KMS-11 (cell line): ENCODE results near the gene FAM107A.

Source experiments
- H2AFZ ChIP-seq: fragments of 200-600 bp; sonication (generic); 2 replicates; pipeline ENCODE4 v1.6.1; 2016; ENCODE audit warnings: antibody characterized with exemption, mixed run types, low read depth
- H3K27ac ChIP-seq: fragments of 200-600 bp; sonication (generic); 2 replicates; pipeline ENCODE4 v1.6.1; 2016; ENCODE audit warnings: mild to moderate bottlenecking, mixed run types
- H3K27me3 ChIP-seq: fragments of 200-600 bp; sonication (generic); 2 replicates; pipeline ENCODE4 v1.6.1; 2017; ENCODE audit warnings: mild to moderate bottlenecking, low read depth, mixed run types, moderate library complexity; ENCODE audit not compliant: insufficient read depth
- H3K36me3 ChIP-seq: fragments of 200-600 bp; sonication (generic); 2 replicates; pipeline ENCODE4 v1.6.1; 2017; ENCODE audit warnings: mild to moderate bottlenecking, mixed run types; ENCODE audit not compliant: insufficient read depth
- H3K4me1 ChIP-seq: fragments of 200-600 bp; sonication (generic); 2 replicates; pipeline ENCODE4 v1.6.1; 2016; ENCODE audit warnings: mild to moderate bottlenecking, low read depth, mixed run types; ENCODE audit not compliant: poor library complexity, severe bottlenecking
- H3K4me2 ChIP-seq: fragments of 200-600 bp; sonication (generic); 2 replicates; pipeline ENCODE4 v1.7.0; 2016; ENCODE audit warnings: mild to moderate bottlenecking, mixed run types
- H3K4me3 ChIP-seq: fragments of 200-600 bp; sonication (generic); IDR thresholded peaks from 2 replicates; pipeline ENCODE4 v1.6.1; 2017; ENCODE audit warnings: low read depth, low read length, mixed read lengths; ENCODE audit not compliant: insufficient read depth
- H3K79me2 ChIP-seq: fragments of 200-600 bp; sonication (generic); 2 replicates; pipeline ENCODE4 v1.6.1; 2016; ENCODE audit warnings: low read depth, mixed run types; ENCODE audit not compliant: insufficient read depth
- H3K9ac ChIP-seq: fragments of 200-600 bp; sonication (generic); 2 replicates; pipeline ENCODE4 v1.6.1; 2016; ENCODE audit warnings: mild to moderate bottlenecking, mixed run types
- H4K20me1 ChIP-seq: fragments of 200-600 bp; sonication (generic); 2 replicates; pipeline ENCODE4 v1.6.1; 2016; ENCODE audit warnings: mild to moderate bottlenecking, mixed run types; ENCODE audit not compliant: insufficient read depth
- TF ChIP-seq, protein P1 (sequence below): fragments of 200-600 bp; sonication (generic); conservative IDR thresholded peaks from 2 replicates; pipeline ENCODE4 v1.6.1; 2017; ENCODE audit warnings: low read depth, mild to moderate bottlenecking, antibody characterized with exemption, low read length, moderate library complexity, mixed read lengths

Gene FAM107A

GRCh38 chr3:58620421-58620820 is 43.2 kb upstream of the FAM107A start:
- H3K79me2 ChIP-seq = no peaks in the 10 kb centered on the region
- no peak overlapping the region for H3K4me3 ChIP-seq
- no peaks in the 10 kb centered on the region for H4K20me1 ChIP-seq
- no peaks in the 10 kb centered on the region for H3K4me1 ChIP-seq
- H2AFZ ChIP-seq = no peak overlapping the region
- H3K4me2 ChIP-seq = no peak overlapping the region
- H3K36me3 ChIP-seq = no peaks in the 10 kb centered on the region
- no peaks in the 10 kb centered on the region for H3K27me3 ChIP-seq
- H3K27ac ChIP-seq = no peak overlapping the region
- no peak overlapping the region for H3K9ac ChIP-seq
- TF ChIP-seq, protein P1, sequence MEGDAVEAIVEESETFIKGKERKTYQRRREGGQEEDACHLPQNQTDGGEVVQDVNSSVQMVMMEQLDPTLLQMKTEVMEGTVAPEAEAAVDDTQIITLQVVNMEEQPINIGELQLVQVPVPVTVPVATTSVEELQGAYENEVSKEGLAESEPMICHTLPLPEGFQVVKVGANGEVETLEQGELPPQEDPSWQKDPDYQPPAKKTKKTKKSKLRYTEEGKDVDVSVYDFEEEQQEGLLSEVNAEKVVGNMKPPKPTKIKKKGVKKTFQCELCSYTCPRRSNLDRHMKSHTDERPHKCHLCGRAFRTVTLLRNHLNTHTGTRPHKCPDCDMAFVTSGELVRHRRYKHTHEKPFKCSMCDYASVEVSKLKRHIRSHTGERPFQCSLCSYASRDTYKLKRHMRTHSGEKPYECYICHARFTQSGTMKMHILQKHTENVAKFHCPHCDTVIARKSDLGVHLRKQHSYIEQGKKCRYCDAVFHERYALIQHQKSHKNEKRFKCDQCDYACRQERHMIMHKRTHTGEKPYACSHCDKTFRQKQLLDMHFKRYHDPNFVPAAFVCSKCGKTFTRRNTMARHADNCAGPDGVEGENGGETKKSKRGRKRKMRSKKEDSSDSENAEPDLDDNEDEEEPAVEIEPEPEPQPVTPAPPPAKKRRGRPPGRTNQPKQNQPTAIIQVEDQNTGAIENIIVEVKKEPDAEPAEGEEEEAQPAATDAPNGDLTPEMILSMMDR = no peak

DNA sequence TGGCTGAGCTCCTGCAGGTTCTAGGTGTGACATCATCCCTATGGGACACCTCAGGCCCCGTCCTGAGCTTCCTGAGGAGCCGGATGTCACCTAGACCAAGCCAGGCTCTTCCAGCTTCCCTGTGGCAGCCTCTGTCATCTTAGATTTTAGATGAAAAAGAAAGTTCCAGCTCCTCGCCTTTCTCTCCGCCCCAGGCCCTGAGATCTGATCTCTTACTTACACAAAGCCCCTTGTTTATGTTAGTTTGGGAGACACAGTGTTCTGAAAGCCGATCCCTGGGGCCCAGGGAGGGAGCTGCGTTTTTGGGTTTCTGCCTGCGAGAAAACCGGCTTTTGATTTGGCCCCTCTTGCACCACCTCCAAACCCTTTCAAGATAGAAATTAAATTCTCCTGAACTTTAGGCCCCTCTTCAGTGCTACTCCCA is 40.2 kb upstream of the FAM107A start:
- Histone ChIP-seq H4K20me1 (no peaks in the 10 kb centered on the region), H2AFZ (no peak overlapping the region), H3K36me3 (no peaks in the 10 kb centered on the region), H3K4me3 (no peak overlapping the region), H3K4me1 (no peaks in the 10 kb centered on the region), H3K9ac (no peak overlapping the region), H3K79me2 (no peaks in the 10 kb centered on the region), H3K27me3 (no peaks in the 10 kb centered on the region), H3K27ac (no peak overlapping the region), H3K4me2 (no peak overlapping the region)
- TF ChIP-seq, protein P1 = no peak

- TF ChIP-seq, protein P1 = no peak
- no peaks in the 10 kb centered on the region for H3K36me3 ChIP-seq
- no peaks in the 10 kb centered on the region for H4K20me1 ChIP-seq
- peaks cover 2% of the 10 kb centered on the region for H3K4me1 ChIP-seq
- no peak overlapping the region for H3K9ac ChIP-seq
- no peaks in the 10 kb centered on the region for H3K27me3 ChIP-seq
- H3K4me3 ChIP-seq = no peak overlapping the region
- H3K4me2 ChIP-seq = no peak overlapping the region
- no peak overlapping the region for H2AFZ ChIP-seq
- no peak overlapping the region for H3K27ac ChIP-seq
- H3K79me2 ChIP-seq = no peaks in the 10 kb centered on the region
Measured at GRCh38 chr3:58613236-58614132, 36.3 kb upstream of the FAM107A start.

DNA sequence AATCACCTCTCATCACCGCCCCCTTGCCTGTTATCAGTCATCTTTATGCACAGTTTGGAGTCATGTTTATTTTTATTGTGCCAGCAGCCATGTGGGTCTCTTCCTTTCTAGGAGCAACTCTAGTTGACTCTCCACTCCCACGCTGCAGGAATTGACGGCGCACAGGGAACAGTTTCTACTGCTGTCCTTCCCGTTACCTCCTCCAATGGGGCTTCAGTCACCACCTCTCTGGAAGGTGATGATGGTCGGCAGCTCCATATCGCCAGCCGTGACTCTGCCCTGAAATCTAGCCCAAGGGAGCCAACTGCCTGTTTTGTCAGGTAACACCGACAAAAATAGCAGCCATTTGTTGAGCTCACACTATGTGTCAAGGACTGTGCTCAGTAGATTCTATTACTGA is 35.6 kb upstream of the FAM107A start:
- Histone ChIP-seq H3K36me3 (no peaks in the 10 kb centered on the region), H3K4me3 (no peak overlapping the region), H4K20me1 (no peaks in the 10 kb centered on the region), H3K4me1 (peaks cover 8% of the 10 kb centered on the region), H3K27me3 (no peaks in the 10 kb centered on the region), H3K9ac (no peak overlapping the region), H3K27ac (no peak overlapping the region), H3K4me2 (no peak overlapping the region), H2AFZ (no peak overlapping the region), H3K79me2 (no peaks in the 10 kb centered on the region)
- TF ChIP-seq, protein P1 = no peak
